Stimulated activated naive CD8-positive, alpha-beta T cell treated with anti-CD3 and anti-CD28 coated beads, Interleukin-15, Interleukin-2, amounts not matched to agents 100 ng/mL and 50 ng/mL, for 24 hours (primary cell): ENCODE measurements around the gene TARDBP.
"Not testable (repeated sequence)": the region's sequence is repeated elsewhere in the genome, so short reads cannot be mapped to it uniquely, and the experiment has no call there.

ENCODE experiments used
- H3K27ac Mint-ChIP-seq: one replicate; pipeline ENCODE4 v1.8.0; 2021; ENCODE audit warnings: mild to moderate bottlenecking, mixed read lengths
- H3K27me3 Mint-ChIP-seq: one replicate; pipeline ENCODE4 v1.8.0; 2021; ENCODE audit warnings: mixed read lengths
- H3K36me3 Mint-ChIP-seq: one replicate; pipeline ENCODE4 v1.8.0; 2021; ENCODE audit warnings: low read depth, mixed read lengths
- H3K4me1 Mint-ChIP-seq: one replicate; pipeline ENCODE4 v1.8.0; 2021; ENCODE audit warnings: low read depth, mixed read lengths
- H3K4me3 Mint-ChIP-seq: one replicate; pipeline ENCODE4 v1.8.0; 2021; ENCODE audit warnings: mild to moderate bottlenecking, mixed read lengths
- H3K9me3 Mint-ChIP-seq: one replicate; pipeline ENCODE4 v1.8.0; 2021; ENCODE audit warnings: mixed read lengths

TARDBP gene

DNA sequence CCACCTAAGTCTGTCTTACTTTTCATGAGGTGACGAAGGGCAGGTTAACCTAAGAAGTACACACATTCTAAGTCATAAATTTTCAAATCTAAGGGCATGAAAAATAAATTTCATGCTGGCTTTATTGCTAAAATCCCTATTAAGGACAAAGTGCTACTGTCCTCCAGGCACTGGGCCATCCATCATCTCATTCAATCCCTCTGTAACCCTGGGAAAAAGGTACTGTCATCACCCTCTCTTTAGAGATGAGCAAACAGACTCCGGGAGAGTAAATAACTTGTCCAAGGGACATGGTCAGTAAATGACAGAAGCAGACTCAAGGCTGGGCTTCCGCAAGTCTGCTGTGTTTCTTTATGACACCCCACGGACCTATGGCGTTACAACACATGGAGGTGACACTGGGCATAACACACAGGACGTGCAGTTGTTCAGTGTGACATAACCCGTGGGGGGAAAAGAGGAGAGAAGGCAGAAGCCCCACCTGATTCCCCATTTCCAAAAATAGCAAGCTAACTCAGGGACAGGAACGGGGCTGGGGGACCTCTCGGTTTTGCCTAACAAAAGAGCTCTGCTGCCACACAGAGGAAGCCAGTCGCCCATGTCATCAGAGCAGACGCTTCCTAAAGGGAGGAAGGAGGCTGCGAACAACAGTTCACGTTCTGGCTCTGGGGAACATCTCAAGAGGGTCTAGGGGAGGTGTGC, 59.9 kb downstream of the TARDBP start:
- Mint-ChIP-seq H3K9me3 (no peaks in the 10 kb centered on the region), H3K27me3 (no peaks in the 10 kb centered on the region), H3K36me3 (peaks cover 81% of the 10 kb centered on the region), H3K4me3 (no peak overlapping the region), H3K27ac (peak overlapping the region; percentile 11), H3K4me1 (peaks cover 8% of the 10 kb centered on the region)

DNA sequence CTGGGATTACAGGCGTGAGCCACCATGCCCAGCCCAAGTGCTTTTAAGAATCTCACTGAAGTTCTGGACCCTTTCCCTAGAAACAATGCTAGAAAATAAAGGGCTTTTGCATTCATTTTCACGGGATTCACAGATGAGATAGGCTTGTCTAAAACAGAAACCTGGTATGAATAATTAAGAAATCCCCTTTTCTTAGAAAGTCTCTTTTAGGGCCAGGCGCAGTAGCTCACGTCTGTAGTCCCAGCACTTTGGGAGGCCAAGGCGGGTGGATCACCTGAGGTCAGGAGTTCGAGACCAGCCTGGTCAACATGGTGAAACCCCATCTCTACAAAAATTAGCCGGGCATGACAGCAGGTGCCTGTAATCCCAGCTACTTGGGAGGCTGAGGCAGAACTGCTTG, 60.9 kb downstream of the TARDBP start:
- not testable (repeated sequence) for H3K27me3 Mint-ChIP-seq, H3K4me3 Mint-ChIP-seq, H3K27ac Mint-ChIP-seq, H3K4me1 Mint-ChIP-seq, H3K9me3 Mint-ChIP-seq
- H3K36me3 Mint-ChIP-seq, result peaks cover 77% of the 10 kb centered on the region
